IPS-18a (cell line): Measurements from ENCODE around the gene CAPS.

ENCODE experiments used
- H3K27ac ChIP-seq: one replicate; pipeline ENCODE4 v1.5.1; 2013; ENCODE audit warnings: low read length
- H3K27me3 ChIP-seq: one replicate; pipeline ENCODE4 v1.6.1; 2013; ENCODE audit warnings: mild to moderate bottlenecking, low read length; ENCODE audit not compliant: control insufficient read depth, insufficient read depth
- H3K36me3 ChIP-seq: one replicate; pipeline ENCODE4 v1.6.1; 2013; ENCODE audit warnings: low read depth, low read length; ENCODE audit not compliant: control insufficient read depth
- H3K4me1 ChIP-seq: one replicate; pipeline ENCODE4 v1.6.1; 2013; ENCODE audit warnings: low read depth, low read length; ENCODE audit not compliant: control insufficient read depth
- H3K4me3 ChIP-seq: one replicate; pipeline ENCODE4 v1.5.1; 2013; ENCODE audit warnings: low read length
- H3K9ac ChIP-seq: one replicate; pipeline ENCODE4 v1.6.1; 2013; ENCODE audit warnings: mild to moderate bottlenecking, low read length, moderate library complexity
- H3K9me3 ChIP-seq: one replicate; pipeline ENCODE4 v1.6.1; 2013; ENCODE audit warnings: low read depth, low read length; ENCODE audit not compliant: control insufficient read depth

The CAPS gene

DNA sequence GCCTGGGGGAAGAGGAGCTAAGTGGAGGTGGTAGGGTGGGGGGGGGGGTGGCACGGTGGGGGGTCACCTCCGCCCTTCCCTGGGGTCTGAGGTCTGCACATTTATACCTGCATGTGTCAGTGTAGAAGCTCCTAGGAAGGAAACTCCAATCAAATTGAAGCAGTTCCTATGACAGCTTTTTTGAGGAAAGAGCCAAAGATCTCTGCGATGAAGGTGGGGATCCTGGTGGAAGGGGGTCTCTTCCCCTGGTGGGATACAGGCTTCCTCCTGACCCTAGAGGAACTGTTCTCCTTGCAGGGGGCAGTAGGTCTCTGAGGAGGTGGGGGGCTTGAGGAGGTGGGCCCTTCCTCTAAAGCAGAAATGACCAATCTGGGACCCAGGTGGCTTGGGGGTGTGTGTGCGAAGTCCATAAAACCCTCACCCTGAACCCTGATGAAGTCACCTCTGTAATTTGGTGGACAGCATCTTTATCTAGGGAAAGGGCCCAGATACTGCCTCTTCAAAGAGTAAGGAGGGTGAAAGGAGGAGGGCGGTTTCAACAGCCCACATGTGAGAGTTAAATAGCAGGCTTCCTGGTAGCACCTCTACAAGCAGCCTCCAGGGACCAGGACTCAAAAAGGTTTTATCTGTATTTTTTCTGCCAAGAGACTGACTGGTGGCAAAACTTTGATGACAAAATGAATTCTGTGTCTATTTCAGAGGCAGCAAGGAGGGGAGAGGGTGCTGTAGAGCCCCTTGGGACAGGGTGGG lies 50.9 kb downstream of the CAPS start:
- H3K27me3 ChIP-seq = no peaks in the 10 kb centered on the region
- H3K27ac ChIP-seq = no peak overlapping the region
- H3K9ac ChIP-seq = no peak overlapping the region
- no peaks in the 10 kb centered on the region for H3K36me3 ChIP-seq
- H3K4me1 ChIP-seq = peaks cover 18% of the 10 kb centered on the region
- H3K4me3 ChIP-seq = no peak overlapping the region
- no peaks in the 10 kb centered on the region for H3K9me3 ChIP-seq
